ENCODE results near the gene CTNNA3.

GRCh38 chr10:66259836-66260235, 1436.2 kb downstream of the CTNNA3 start:
- no peak for TF ChIP-seq CTCF (IDR thresholded peaks at IDR 0.05)
- no peak for TF ChIP-seq POLR2A (IDR thresholded peaks at IDR 0.05)
